HCT116 (cell line): ENCODE results near the gene ABCB6.
A peak's percentile ranks its signal among the peaks of the same experiment; 100 is the strongest.

ENCODE experiments used
- CEBPB ChIP-seq: IDR thresholded peaks from 2 replicates; pipeline ENCODE4 v1.6.1; 2012; ENCODE audit warnings: low read depth
- EGR1 ChIP-seq: IDR thresholded peaks from 2 replicates; pipeline ENCODE4 v1.6.1; 2012; ENCODE audit warnings: low read depth
- EZH2 ChIP-seq: fragments of 200-600 bp; sonication (generic); IDR thresholded peaks from 2 replicates; pipeline ENCODE4 v1.6.1; 2017; ENCODE audit warnings: antibody characterized with exemption, mixed run types
- FOSL1 ChIP-seq: IDR thresholded peaks from 2 replicates; pipeline ENCODE4 v1.6.1; 2012; ENCODE audit warnings: low read depth
- JUND ChIP-seq: IDR thresholded peaks from 2 replicates; pipeline ENCODE4 v1.6.1; 2012
- POLR2A ChIP-seq: IDR thresholded peaks from 2 replicates; pipeline ENCODE4 v1.7.0; 2011; ENCODE audit warnings: borderline replicate concordance; ENCODE audit not compliant: insufficient read depth, insufficient read length; ENCODE audit errors: extremely low read depth
- POLR2AphosphoS5 ChIP-seq: IDR thresholded peaks from 2 replicates; pipeline ENCODE4 v1.6.1; 2011; ENCODE audit warnings: mild to moderate bottlenecking, low read depth, low read length, moderate library complexity
- SIN3A ChIP-seq: IDR thresholded peaks from 2 replicates; pipeline ENCODE4 v1.6.1; 2012; ENCODE audit warnings: low read depth
- SP1 ChIP-seq: IDR thresholded peaks from 2 replicates; pipeline ENCODE4 v1.6.1; 2012; ENCODE audit warnings: low read depth
- SRF ChIP-seq: IDR thresholded peaks from 2 replicates; pipeline ENCODE4 v1.6.1; 2012; ENCODE audit warnings: low read depth
- ZNF274 ChIP-seq: fragments of 200-500 bp; sonication (Bioruptor generic); IDR thresholded peaks from 2 replicates; pipeline ENCODE4 v1.6.1; 2014; ENCODE audit warnings: mild to moderate bottlenecking, low read depth, low read length, inconsistent platforms
- TF ChIP-seq, protein P1 (sequence below), 3 experiments: fragments of 200-600 bp in 1 of 3; sonication (generic) in 1 of 3; IDR thresholded peaks in 2 of 3; conservative IDR thresholded peaks in 1 of 3; 2 replicates each; pipeline ENCODE4 v1.5.1; 2012 to 2017; ENCODE audit warnings: low read depth in 2 of 3, low read length in 2 of 3, antibody characterized with exemption in 1 of 3, borderline replicate concordance in 1 of 3, control low read depth in 1 of 3, mild to moderate bottlenecking in 1 of 3, mixed read lengths in 1 of 3, mixed run types in 1 of 3, moderate library complexity in 1 of 3; ENCODE audit not compliant: insufficient read depth in 1 of 3
- TF ChIP-seq, protein P2 (sequence below): IDR thresholded peaks from 2 replicates; pipeline ENCODE4 v1.6.1; 2012; ENCODE audit warnings: low read depth
- TF ChIP-seq, protein P3 (sequence below): IDR thresholded peaks from 2 replicates; pipeline ENCODE4 v1.6.1; 2012

DNA sequence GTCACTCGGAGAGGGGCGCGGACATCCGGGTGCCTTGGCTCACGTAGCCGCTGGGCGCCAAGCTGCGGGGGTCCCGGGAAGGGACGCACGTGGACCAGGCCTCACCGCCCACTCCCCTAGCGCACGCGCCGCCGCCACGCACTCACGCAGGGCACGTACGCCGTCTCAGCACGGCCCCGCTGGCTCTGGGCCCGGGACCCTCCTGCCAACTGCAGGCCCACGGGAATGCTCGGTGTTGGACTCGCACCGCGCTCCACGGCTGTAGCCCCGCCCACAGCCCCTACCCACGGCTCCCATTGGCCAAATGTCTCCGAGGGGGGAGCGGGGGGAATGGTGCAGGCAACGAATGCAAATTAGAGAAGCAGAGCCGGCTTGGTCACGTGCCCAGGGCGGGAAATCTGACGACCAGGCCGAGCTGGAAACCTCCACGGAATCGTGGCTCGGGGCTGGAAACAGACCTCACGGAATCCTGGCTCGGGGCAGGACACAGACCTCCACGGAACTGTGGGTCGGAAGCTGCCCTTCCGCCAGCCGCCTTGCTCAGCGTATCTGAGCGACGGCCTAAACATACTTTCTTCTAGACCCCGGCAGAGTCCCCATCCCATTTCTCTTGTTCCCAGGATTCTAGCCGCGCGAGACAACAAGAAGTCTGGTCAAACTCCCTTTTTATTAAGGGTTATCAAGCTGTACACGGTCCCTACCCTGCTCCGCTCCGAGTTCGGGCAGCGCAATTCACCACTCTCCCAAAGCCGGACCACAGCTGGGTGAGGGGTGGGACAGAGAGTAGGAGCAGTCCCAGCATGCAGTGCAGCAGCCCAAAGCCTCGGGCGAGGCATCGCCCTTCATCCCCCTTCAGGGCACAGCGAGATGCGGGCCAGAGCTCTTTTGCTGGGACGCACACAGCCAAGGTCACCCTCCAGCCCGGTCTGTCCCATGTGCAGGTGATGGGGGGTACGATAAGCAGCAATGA lies at the start of gene ABCB6:
- no peak for TF ChIP-seq ZNF274
- TF ChIP-seq SP1 = peak; percentile 52; the same call in 1 of the 2 replicates
- TF ChIP-seq, protein P1, sequence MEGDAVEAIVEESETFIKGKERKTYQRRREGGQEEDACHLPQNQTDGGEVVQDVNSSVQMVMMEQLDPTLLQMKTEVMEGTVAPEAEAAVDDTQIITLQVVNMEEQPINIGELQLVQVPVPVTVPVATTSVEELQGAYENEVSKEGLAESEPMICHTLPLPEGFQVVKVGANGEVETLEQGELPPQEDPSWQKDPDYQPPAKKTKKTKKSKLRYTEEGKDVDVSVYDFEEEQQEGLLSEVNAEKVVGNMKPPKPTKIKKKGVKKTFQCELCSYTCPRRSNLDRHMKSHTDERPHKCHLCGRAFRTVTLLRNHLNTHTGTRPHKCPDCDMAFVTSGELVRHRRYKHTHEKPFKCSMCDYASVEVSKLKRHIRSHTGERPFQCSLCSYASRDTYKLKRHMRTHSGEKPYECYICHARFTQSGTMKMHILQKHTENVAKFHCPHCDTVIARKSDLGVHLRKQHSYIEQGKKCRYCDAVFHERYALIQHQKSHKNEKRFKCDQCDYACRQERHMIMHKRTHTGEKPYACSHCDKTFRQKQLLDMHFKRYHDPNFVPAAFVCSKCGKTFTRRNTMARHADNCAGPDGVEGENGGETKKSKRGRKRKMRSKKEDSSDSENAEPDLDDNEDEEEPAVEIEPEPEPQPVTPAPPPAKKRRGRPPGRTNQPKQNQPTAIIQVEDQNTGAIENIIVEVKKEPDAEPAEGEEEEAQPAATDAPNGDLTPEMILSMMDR (IDR thresholded peaks at IDR 0.05 in 2 of 3, conservative IDR thresholded peaks at IDR 0.05 in 1 of 3; ENCODE audit: borderline replicate concordance in 1 of 3, insufficient read depth in 1 of 3, low read depth in 2 of 3, low read length in 2 of 3) = no peak
- TF ChIP-seq EZH2 = no peak
- TF ChIP-seq, protein P2, sequence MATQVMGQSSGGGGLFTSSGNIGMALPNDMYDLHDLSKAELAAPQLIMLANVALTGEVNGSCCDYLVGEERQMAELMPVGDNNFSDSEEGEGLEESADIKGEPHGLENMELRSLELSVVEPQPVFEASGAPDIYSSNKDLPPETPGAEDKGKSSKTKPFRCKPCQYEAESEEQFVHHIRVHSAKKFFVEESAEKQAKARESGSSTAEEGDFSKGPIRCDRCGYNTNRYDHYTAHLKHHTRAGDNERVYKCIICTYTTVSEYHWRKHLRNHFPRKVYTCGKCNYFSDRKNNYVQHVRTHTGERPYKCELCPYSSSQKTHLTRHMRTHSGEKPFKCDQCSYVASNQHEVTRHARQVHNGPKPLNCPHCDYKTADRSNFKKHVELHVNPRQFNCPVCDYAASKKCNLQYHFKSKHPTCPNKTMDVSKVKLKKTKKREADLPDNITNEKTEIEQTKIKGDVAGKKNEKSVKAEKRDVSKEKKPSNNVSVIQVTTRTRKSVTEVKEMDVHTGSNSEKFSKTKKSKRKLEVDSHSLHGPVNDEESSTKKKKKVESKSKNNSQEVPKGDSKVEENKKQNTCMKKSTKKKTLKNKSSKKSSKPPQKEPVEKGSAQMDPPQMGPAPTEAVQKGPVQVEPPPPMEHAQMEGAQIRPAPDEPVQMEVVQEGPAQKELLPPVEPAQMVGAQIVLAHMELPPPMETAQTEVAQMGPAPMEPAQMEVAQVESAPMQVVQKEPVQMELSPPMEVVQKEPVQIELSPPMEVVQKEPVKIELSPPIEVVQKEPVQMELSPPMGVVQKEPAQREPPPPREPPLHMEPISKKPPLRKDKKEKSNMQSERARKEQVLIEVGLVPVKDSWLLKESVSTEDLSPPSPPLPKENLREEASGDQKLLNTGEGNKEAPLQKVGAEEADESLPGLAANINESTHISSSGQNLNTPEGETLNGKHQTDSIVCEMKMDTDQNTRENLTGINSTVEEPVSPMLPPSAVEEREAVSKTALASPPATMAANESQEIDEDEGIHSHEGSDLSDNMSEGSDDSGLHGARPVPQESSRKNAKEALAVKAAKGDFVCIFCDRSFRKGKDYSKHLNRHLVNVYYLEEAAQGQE = no peak
- TF ChIP-seq EGR1 = no peak; the same call in 1 of the 2 replicates
- TF ChIP-seq POLR2A = no peak
- TF ChIP-seq, protein P3, sequence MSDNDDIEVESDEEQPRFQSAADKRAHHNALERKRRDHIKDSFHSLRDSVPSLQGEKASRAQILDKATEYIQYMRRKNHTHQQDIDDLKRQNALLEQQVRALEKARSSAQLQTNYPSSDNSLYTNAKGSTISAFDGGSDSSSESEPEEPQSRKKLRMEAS = peak; percentile 95
- peak; percentile 73 for TF ChIP-seq POLR2AphosphoS5
- no peak for TF ChIP-seq CEBPB
- peak; percentile 80; the same call in 1 of the 2 replicates for TF ChIP-seq SIN3A
- TF ChIP-seq JUND = no peak
- TF ChIP-seq SRF = no peak
- no peak for TF ChIP-seq FOSL1
